GM19328 (cell line): ENCODE results near the gene ANO6.
"Not testable (repeated sequence)": the region's sequence is repeated elsewhere in the genome, so short reads cannot be mapped to it uniquely, and the experiment has no call there.

Source experiments
- ATAC-seq: cut with Tn5 transposase; IDR thresholded peaks from one replicate; pipeline ENCODE4 v1.9.1; 2021; ENCODE audit warnings: mild to moderate bottlenecking, moderate library complexity; ENCODE audit not compliant: unreplicated experiment

The ANO6 gene

GRCh38 chr12:45304514-45305178, 88.8 kb downstream of the ANO6 start:
- ATAC-seq, result no peak

GRCh38 chr12:45305907-45306306, 90.0 kb downstream of the ANO6 start:
- ATAC-seq, result no peak

GRCh38 chr12:45309836-45310626, 94.1 kb downstream of the ANO6 start:
- ATAC-seq, result no peak

- ATAC-seq, result no peak
Observed at GRCh38 chr12:45310627-45310968, 94.7 kb downstream of the ANO6 start.

- no peak for ATAC-seq
Observed at GRCh38 chr12:45312012-45312411, 96.1 kb downstream of the ANO6 start.

GRCh38 chr12:45314770-45315169, 98.9 kb downstream of the ANO6 start:
- ATAC-seq, result no peak

DNA sequence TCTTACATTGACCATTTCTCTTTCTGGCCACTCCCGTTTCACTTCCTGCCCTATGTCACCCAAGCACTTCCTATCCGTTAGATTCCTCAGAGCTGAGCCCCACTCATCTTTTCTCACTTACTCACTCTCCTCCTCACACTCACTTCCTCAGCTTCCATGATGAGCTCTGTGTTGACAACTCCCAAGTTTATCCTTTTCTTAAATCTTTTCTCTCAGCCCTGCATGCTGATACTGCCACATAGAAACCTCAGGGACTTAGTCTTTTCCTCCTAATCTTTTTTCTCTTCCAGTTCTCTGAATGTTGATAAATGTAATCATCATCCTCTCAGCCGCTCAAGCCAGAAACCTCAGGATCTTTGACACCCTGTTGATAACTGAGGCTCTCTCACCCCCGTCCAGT, 99.6 kb downstream of the ANO6 start:
- ATAC-seq, result no peak

GRCh38 chr12:45317261-45317660, 101.4 kb downstream of the ANO6 start:
- ATAC-seq, result not testable (repeated sequence)

DNA sequence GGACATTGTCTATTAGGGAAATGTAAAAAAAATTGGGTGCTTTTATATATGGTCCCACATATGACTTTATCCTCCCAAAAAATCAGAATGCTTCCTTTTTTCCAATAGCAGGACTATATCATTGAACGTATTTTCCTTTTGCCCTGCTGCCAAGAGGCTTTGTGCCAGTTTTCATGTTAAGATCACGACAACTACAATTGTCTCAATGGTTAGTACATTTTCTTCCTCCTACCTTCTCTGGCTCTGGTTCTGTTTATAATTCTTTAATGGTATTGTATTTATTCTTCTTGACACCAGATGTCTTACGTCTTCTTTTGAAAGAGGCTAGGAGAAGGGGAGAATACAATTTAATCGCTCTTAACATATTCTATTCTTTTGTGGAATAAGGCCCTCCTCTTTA, 106.9 kb downstream of the ANO6 start:
- no peak for ATAC-seq

DNA sequence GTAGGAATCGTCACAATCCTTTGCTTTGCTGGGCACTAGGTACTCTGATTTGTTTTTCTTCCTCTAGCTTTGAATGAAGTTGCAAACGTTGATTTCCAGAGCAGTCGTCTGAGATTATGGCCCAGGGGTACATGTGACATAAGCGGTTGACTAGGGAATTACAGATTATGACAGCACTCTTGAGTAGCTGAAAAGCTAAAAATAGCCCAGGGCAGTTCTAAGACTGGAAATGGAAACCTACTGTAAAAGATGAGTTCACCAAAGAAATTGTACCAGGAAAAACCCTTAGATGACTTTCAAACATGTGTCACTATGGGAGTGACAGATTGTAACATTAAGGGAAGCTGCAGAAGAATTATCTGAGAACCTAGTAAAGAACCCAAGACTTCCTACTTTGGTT, 108.5 kb downstream of the ANO6 start:
- ATAC-seq, result no peak

DNA sequence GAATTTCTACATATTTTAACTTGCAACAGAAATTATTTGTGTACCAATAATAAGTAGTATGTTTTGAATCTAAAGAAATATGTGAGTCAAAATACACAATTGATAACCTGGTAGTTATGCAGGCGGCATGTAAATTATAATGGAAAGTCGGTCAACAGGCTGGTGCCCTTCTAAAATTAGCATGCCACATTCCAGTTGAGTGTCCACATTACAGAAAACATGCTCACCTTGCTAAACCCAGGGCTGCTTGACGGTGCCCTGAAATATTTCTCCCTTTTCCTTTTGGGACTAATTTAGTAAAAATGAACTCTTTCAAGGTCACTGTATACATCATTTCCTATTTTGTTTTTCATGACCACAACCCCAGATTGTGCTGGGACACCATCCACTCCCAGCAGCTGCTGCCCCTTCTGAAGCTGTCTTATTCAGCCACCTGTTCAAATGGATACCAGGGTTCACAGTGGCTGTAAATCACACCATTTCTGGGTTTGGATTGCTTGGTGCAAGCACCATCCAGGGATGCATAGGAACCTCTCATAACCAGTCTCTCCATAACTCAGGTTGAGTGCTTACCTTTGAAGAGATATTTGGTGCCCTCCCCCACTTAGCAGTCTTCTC, 110.6 kb downstream of the ANO6 start:
- no peak for ATAC-seq

GRCh38 chr12:45327823-45328383, 112.0 kb downstream of the ANO6 start:
- no peak for ATAC-seq

DNA sequence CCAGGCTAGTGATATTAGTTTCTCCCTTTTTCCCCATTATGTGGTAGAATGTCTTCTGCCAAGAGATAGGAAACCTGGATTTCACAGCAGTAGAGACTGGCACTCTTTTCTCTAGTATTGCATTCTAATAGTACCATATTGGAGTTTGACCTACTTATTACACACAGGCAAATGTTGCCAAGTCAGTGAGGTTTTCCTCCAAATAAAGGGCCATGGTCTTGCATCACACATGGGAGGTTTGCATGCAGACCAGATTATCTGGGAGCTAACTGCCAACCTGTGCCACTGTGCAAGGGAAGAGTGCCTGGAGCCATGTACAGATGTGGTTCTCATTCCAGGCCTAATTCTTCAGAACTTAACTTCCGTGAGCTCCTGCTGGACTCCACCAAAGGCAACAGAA, 113.3 kb downstream of the ANO6 start:
- no peak for ATAC-seq

- ATAC-seq, result no peak
Observed at GRCh38 chr12:45329702-45330101, 113.8 kb downstream of the ANO6 start.

- no peak for ATAC-seq
Observed at GRCh38 chr12:45331552-45331951, 115.7 kb downstream of the ANO6 start.

- no peak for ATAC-seq
Observed at GRCh38 chr12:45334396-45334795, 118.5 kb downstream of the ANO6 start.

GRCh38 chr12:45336331-45336730, 120.4 kb downstream of the ANO6 start:
- ATAC-seq, result no peak

- ATAC-seq, result no peak
Observed at GRCh38 chr12:45336762-45337596, 121.1 kb downstream of the ANO6 start.

- ATAC-seq, result no peak
Observed at GRCh38 chr12:45337835-45338234, 121.9 kb downstream of the ANO6 start.

GRCh38 chr12:45338272-45338671, 122.4 kb downstream of the ANO6 start:
- ATAC-seq, result no peak

DNA sequence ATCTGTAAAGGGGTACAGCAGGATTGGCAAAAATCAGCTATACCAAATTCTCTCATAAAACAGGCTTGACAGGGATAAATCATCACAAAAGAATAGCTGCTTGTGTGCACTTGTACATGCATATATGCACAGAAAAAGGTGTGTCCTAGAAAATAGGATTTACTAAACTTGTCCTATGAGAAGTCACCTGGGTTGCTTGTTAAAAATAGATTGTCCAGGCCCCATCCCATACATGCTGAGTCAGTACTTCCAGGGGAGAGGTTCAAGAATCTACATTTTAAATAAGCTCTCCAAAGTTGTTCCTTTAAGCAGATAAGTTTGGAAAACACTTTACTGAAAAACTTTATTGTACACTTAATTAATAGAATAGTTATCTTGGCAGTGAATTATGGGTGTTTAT, 123.1 kb downstream of the ANO6 start:
- no peak for ATAC-seq
